HepG2 (cell line): ENCODE measurements around the gene TMEM190. TPM values are rescaled to one million over a fixed set of nuclear protein-coding genes. Genes with fewer than 3 reads are reported as not detected.

Experiments
- BHLHE40 ChIP-seq: IDR thresholded peaks from 2 replicates; pipeline ENCODE4 v1.6.1; 2011; ENCODE audit warnings: low read length, improper control_type of control experiment
- CENPT ChIP-seq: sonication (generic); formaldehyde crosslinking; IDR thresholded peaks from 2 replicates; pipeline ENCODE4 v1.8.0; 2022; ENCODE audit warnings: low read depth, mild to moderate bottlenecking, moderate library complexity, missing genetic modification reagents
- FOXP1 ChIP-seq, 2 experiments: fragments of 450-650 bp in 1 of 2; IDR thresholded peaks; 2 replicates each; pipeline ENCODE4 v1.6.1; 2017 to 2018; ENCODE audit warnings: antibody characterized with exemption in 1 of 2
- MBD4 ChIP-seq: IDR thresholded peaks from 2 replicates; pipeline ENCODE4 v1.6.1; 2012; ENCODE audit warnings: low read length, inconsistent platforms, borderline replicate concordance
- MXD3 ChIP-seq: IDR thresholded peaks from 2 replicates; pipeline ENCODE4 v1.6.1; 2016; ENCODE audit warnings: mild to moderate bottlenecking, missing biosample characterization, missing genetic modification reagents
- PAXIP1 ChIP-seq: sonication (generic); formaldehyde crosslinking; conservative IDR thresholded peaks from 2 replicates; pipeline ENCODE4 v1.4.0; 2020; ENCODE audit warnings: mild to moderate bottlenecking, missing genetic modification reagents, moderate library complexity
- TIGD3 ChIP-seq: sonication (generic); formaldehyde crosslinking; IDR thresholded peaks from 2 replicates; pipeline ENCODE4 v1.5.1; 2020; ENCODE audit warnings: mild to moderate bottlenecking, missing genetic modification reagents, borderline replicate concordance
- ZBTB1 ChIP-seq: sonication (generic); formaldehyde crosslinking; IDR thresholded peaks from 2 replicates; pipeline ENCODE4 v1.4.0; 2020; ENCODE audit warnings: missing genetic modification reagents, borderline replicate concordance
- ZBTB42 ChIP-seq: sonication (generic); formaldehyde crosslinking; IDR thresholded peaks from 2 replicates; pipeline ENCODE4 v1.5.0; 2020; ENCODE audit warnings: mild to moderate bottlenecking, missing genetic modification reagents
- ZBTB43 ChIP-seq: sonication (generic); formaldehyde crosslinking; conservative IDR thresholded peaks from 2 replicates; pipeline ENCODE4 v1.4.0; 2020; ENCODE audit warnings: missing genetic modification reagents
- ZFP91 ChIP-seq: sonication (generic); formaldehyde crosslinking; IDR thresholded peaks from 2 replicates; pipeline ENCODE4 v1.9.0; 2022; ENCODE audit warnings: missing genetic modification reagents, mild to moderate bottlenecking, borderline replicate concordance
- ZNF253 ChIP-seq: sonication (generic); formaldehyde crosslinking; IDR thresholded peaks from 2 replicates; pipeline ENCODE4 v1.8.0; 2022; ENCODE audit warnings: mild to moderate bottlenecking, missing genetic modification reagents, borderline replicate concordance
- ZNF318 ChIP-seq: sonication (generic); formaldehyde crosslinking; IDR thresholded peaks from 2 replicates; pipeline ENCODE4 v1.4.0; 2020; ENCODE audit warnings: mild to moderate bottlenecking, missing genetic modification reagents
- polyA plus RNA-seq, 8 experiments: library from polyadenylated mRNA; depleted of rRNA in 3 of 8; stranded (reverse) in 7 of 8; unstranded in 1 of 8; fragments of >200 nt; fragmentation: Illumina TruSeq in 4 of 8; extraction: Trizol in 4 of 8; gene quantifications; 2 replicates each; pipeline versions ENCODE4 v1.2.1 to v1.2.3, GENCODE V29; 2011 to 2016; ENCODE audit warnings: low read depth in 4 of 8, missing spikeins in 1 of 8, mixed read lengths in 1 of 8; ENCODE audit not compliant: insufficient read depth in 1 of 8
- total RNA-seq, 5 experiments: library from RNA; depleted of rRNA; stranded (reverse); fragments of >200 nt; fragmentation: Illumina TruSeq; extraction: Trizol; gene quantifications; 2 replicates each; pipeline ENCODE4 v1.2.3, GENCODE V29; 2016; ENCODE audit warnings: low read depth in 1 of 5

The TMEM190 gene
- total and polyA plus RNA-seq, 2 of the 13 experiments (the other 11 are each of a cell fraction or from before 2014, with no cell fraction given), result 0.35 to 0.83 TPM

GRCh38 chr19:55408533-55408872, 31.9 kb downstream of the TMEM190 start (continued):
- TF ChIP-seq ZBTB43 (CRISPR knock-in tag) (no peak), TIGD3 (CRISPR knock-in tag) (no peak), MXD3 (no peak), ZBTB42 (CRISPR knock-in tag) (no peak), ZBTB1 (CRISPR knock-in tag) (no peak), BHLHE40 (no peak), FOXP1 (IDR thresholded peaks at IDR 0.05) (no peak), FOXP1 (CRISPR knock-in tag; IDR thresholded peaks at IDR 0.05) (no peak), PAXIP1 (CRISPR knock-in tag) (no peak), MBD4 (no peak), ZNF253 (no peak), ZNF318 (no peak), ZFP91 (CRISPR knock-in tag) (peak; percentile 12; the same call in 1 of the 2 replicates), CENPT (CRISPR knock-in tag) (no peak)
